ENCODE results near the gene TRAF3IP1. TPM values are rescaled to one million over a fixed set of nuclear protein-coding genes. Genes with fewer than 3 reads are reported as not detected.

The TRAF3IP1 gene
- total and polyA plus RNA-seq, 12 donors = 5.5 to 18.5 (median 12.4) TPM

- TF ChIP-seq, protein P1, sequence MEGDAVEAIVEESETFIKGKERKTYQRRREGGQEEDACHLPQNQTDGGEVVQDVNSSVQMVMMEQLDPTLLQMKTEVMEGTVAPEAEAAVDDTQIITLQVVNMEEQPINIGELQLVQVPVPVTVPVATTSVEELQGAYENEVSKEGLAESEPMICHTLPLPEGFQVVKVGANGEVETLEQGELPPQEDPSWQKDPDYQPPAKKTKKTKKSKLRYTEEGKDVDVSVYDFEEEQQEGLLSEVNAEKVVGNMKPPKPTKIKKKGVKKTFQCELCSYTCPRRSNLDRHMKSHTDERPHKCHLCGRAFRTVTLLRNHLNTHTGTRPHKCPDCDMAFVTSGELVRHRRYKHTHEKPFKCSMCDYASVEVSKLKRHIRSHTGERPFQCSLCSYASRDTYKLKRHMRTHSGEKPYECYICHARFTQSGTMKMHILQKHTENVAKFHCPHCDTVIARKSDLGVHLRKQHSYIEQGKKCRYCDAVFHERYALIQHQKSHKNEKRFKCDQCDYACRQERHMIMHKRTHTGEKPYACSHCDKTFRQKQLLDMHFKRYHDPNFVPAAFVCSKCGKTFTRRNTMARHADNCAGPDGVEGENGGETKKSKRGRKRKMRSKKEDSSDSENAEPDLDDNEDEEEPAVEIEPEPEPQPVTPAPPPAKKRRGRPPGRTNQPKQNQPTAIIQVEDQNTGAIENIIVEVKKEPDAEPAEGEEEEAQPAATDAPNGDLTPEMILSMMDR (IDR thresholded peaks at IDR 0.05) = no peak
- no peak for TF ChIP-seq POLR2A (IDR thresholded peaks at IDR 0.05)
- H3K4me1 ChIP-seq (replicated peaks in 1 of 2) = peaks cover 13 to 28% of the 10 kb centered on the region in 2 donors
These were observed 105.2 kb downstream of the TRAF3IP1 start for GRCh38 chr2:238425505-238425978.

DNA sequence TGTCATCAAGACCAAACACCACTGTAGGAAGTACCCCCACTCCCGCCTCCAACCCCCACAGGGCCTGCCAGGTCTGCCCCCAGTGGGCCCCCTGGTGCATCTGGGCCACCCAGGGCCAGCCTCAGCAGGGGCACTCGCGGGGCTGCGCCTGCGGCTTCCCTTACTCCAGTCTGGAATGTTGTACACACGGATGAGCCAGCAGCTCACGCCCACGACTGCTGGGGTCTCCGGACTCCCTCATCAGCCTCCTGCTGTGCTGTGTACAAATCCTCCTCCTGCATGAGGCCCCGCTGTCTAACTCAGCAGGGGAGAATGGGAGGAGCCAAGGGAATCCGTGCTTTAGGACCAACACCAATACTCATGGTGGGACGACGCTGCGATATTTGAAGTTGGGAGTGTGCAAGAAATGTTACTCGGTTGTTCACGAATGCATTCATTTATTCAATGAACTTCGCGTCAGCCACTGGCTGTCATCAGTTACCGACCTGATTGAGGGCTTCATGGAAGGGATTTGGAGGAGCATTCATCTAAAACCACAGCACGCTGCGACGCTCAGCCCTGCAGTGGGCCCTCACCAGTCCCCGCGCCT, 105.8 kb downstream of the TRAF3IP1 start:
- intact Hi-C loops (cut with DNase I) = no loop called here
- 2 to 12% (median 5%) methylated on average over 7 to 24 of the region's 24 CpGs for WGBS, 4 donors
- TF ChIP-seq, protein P1 (IDR thresholded peaks at IDR 0.05) = no peak
- no peak for TF ChIP-seq POLR2A (IDR thresholded peaks at IDR 0.05)
- H3K27ac ChIP-seq = peak overlapping the region; percentile 65 to 93 (median 78)
- no peaks in the 10 kb centered on the region for H3K9me3 ChIP-seq (replicated peaks in 1 of 3)
- no peaks in the 10 kb centered on the region for H3K27me3 ChIP-seq
- peak in 1 of 7 donors; percentile 14 for DNase-seq
- peak overlapping the region; percentile 50 to 82 (median 62) for H3K4me3 ChIP-seq
- no peaks in the 10 kb centered on the region for H3K36me3 ChIP-seq (replicated peaks in 1 of 2)
- peaks cover 13 to 28% of the 10 kb centered on the region in 2 donors for H3K4me1 ChIP-seq (replicated peaks in 1 of 2)

More at GRCh38 chr2:238425505-238425978, 105.2 kb downstream of the TRAF3IP1 start:
- no peaks in the 10 kb centered on the region for H3K9me3 ChIP-seq (replicated peaks in 1 of 3)
- no peaks in the 10 kb centered on the region for H3K27me3 ChIP-seq
- peak overlapping the region in 1 of 5 donors; percentile 93 for H3K27ac ChIP-seq
- peak in 2 of 7 donors; percentile 16 to 26 for DNase-seq
- 39 to 51% (median 46%) methylated on average over 10 to 16 of the region's 16 CpGs for WGBS, 4 donors
- H3K4me3 ChIP-seq = peak overlapping the region in 1 of 4 donors; percentile 82
- H3K36me3 ChIP-seq (replicated peaks in 1 of 2) = no peaks in the 10 kb centered on the region
- intact Hi-C loops (cut with DNase I) = no loop called here

- TF ChIP-seq POLR2A (IDR thresholded peaks at IDR 0.05) = peak in 1 of 2 donors; percentile 18
- TF ChIP-seq, protein P1 (IDR thresholded peaks at IDR 0.05) = no peak
- no peaks in the 10 kb centered on the region for H3K27me3 ChIP-seq
- H3K36me3 ChIP-seq (replicated peaks in 1 of 2) = no peaks in the 10 kb centered on the region
- peak within 1 kb of the TSS; percentile 50 to 82 (median 62) for H3K4me3 ChIP-seq
- peaks cover 13 to 28% of the 10 kb centered on the region in 2 donors for H3K4me1 ChIP-seq (replicated peaks in 1 of 2)
- peak; percentile 56 to 83 (median 69) for DNase-seq
- intact Hi-C loops (cut with DNase I) = no loop called here
- H3K27ac ChIP-seq = peak within 1 kb of the TSS; percentile 65 to 93 (median 78)
- WGBS, 4 donors = 0 to 1% (median 1%) methylated on average over 24 to 104 of the region's 104 CpGs; no CpG with 5 or more reads in 1 of the 4 donors
- H3K9me3 ChIP-seq (replicated peaks in 1 of 3) = no peaks in the 10 kb centered on the region
These were observed 106.5 kb downstream of the TRAF3IP1 start, which contains the start of gene ASB1 for GRCh38 chr2:238426568-238427434. Gene ASB1 (plus strand): TSS chr2:238426927. CDS start chr2:238427071, 144 bp downstream.
